Erythroblast (primary cell): ENCODE measurements around the gene OSBPL2.

Source experiments
- GATA1 ChIP-seq: IDR thresholded peaks from 2 replicates; pipeline ENCODE4 v1.6.1; 2011; ENCODE audit warnings: low read depth, mild to moderate bottlenecking, control low read depth, low read length, moderate library complexity
- POLR2A ChIP-seq: IDR thresholded peaks from 2 replicates; pipeline ENCODE4 v1.6.1; 2011; ENCODE audit warnings: mild to moderate bottlenecking, low read length

GRCh38 chr20:62214067-62214466 is 24.3 kb upstream of the OSBPL2 start:
- TF ChIP-seq POLR2A, result no peak
- TF ChIP-seq GATA1, result no peak
